CD1c-positive myeloid dendritic cell (primary cell): Measurements from ENCODE around the gene SPATA16.
"Not testable (repeated sequence)": the region's sequence is repeated elsewhere in the genome, so short reads cannot be mapped to it uniquely, and the experiment has no call there.

Experiments
- DNase-seq: peaks from one replicate; pipeline ENCODE4 v3.0.0-alpha.2; 2016; ENCODE audit errors: extremely low spot score

The SPATA16 gene

GRCh38 chr3:173004681-173005080 is 136.4 kb downstream of the SPATA16 start:
- no peak for DNase-seq

GRCh38 chr3:173003956-173004355 is 137.1 kb downstream of the SPATA16 start:
- no peak for DNase-seq

GRCh38 chr3:173003471-173003870 is 137.6 kb downstream of the SPATA16 start:
- no peak for DNase-seq

- DNase-seq: no peak
These were observed 139.4 kb downstream of the SPATA16 start for GRCh38 chr3:173001622-173002021.

GRCh38 chr3:173000553-173000952 is 140.5 kb downstream of the SPATA16 start:
- no peak for DNase-seq

GRCh38 chr3:172993412-172993811 is 147.6 kb downstream of the SPATA16 start:
- DNase-seq: no peak

- no peak for DNase-seq
These were observed 149.5 kb downstream of the SPATA16 start for GRCh38 chr3:172991424-172991996.

GRCh38 chr3:172989373-172989772 is 151.7 kb downstream of the SPATA16 start:
- DNase-seq: no peak

GRCh38 chr3:172987273-172987672 is 153.8 kb downstream of the SPATA16 start:
- DNase-seq: no peak

- no peak for DNase-seq
These were observed 156.1 kb downstream of the SPATA16 start for GRCh38 chr3:172984914-172985313.

GRCh38 chr3:172982736-172983364 is 158.2 kb downstream of the SPATA16 start:
- no peak for DNase-seq

- DNase-seq: no peak
These were observed 159.5 kb downstream of the SPATA16 start for GRCh38 chr3:172981407-172981983.

GRCh38 chr3:172980849-172981248 is 160.2 kb downstream of the SPATA16 start:
- no peak for DNase-seq

- no peak for DNase-seq
These were observed 163.3 kb downstream of the SPATA16 start for GRCh38 chr3:172977696-172978095.

- DNase-seq: no peak
These were observed 166.1 kb downstream of the SPATA16 start for GRCh38 chr3:172974969-172975368.

- no peak for DNase-seq
These were observed 167.2 kb downstream of the SPATA16 start for GRCh38 chr3:172973799-172974198.

GRCh38 chr3:172972717-172973116 is 168.3 kb downstream of the SPATA16 start:
- no peak for DNase-seq

- no peak for DNase-seq
These were observed 169.0 kb downstream of the SPATA16 start for GRCh38 chr3:172972067-172972466.

GRCh38 chr3:172968646-172969045 is 172.4 kb downstream of the SPATA16 start:
- no peak for DNase-seq

GRCh38 chr3:172965256-172965655 is 175.8 kb downstream of the SPATA16 start:
- DNase-seq: no peak

GRCh38 chr3:172960626-172961182 is 180.3 kb downstream of the SPATA16 start:
- not testable (repeated sequence) for DNase-seq

- DNase-seq: no peak
These were observed 182.5 kb downstream of the SPATA16 start for GRCh38 chr3:172958565-172958964.

- no peak for DNase-seq
These were observed 187.5 kb downstream of the SPATA16 start for GRCh38 chr3:172953571-172953970.
